GM12872 (cell line): Measurements from ENCODE around the gene ROM1.

Experiments
- CTCF ChIP-seq: IDR thresholded peaks from 3 replicates; pipeline ENCODE4 v1.5.1; 2011; ENCODE audit warnings: low read depth, mild to moderate bottlenecking, low read length, moderate library complexity; ENCODE audit not compliant: insufficient read depth

The ROM1 gene

GRCh38 chr11:62593434-62594044 is 19.5 kb upstream of the ROM1 start:
- TF ChIP-seq CTCF = peak; percentile 76

- no peak for TF ChIP-seq CTCF
Observed at GRCh38 chr11:62595124-62595523, 17.9 kb upstream of the ROM1 start.

GRCh38 chr11:62599069-62599696 is 13.9 kb upstream of the ROM1 start:
- TF ChIP-seq CTCF = no peak

- TF ChIP-seq CTCF = no peak
Observed at GRCh38 chr11:62599901-62600300, 13.2 kb upstream of the ROM1 start.

- no peak for TF ChIP-seq CTCF
Observed at GRCh38 chr11:62600367-62601121, 12.5 kb upstream of the ROM1 start.

GRCh38 chr11:62601122-62601371 is 12.0 kb upstream of the ROM1 start:
- no peak for TF ChIP-seq CTCF

GRCh38 chr11:62601372-62602140 is 11.5 kb upstream of the ROM1 start, which contains the start of gene MTA2:
Gene MTA2 (minus strand): TSS chr11:62601865. CDS start chr11:62601450, 415 bp downstream.
- TF ChIP-seq CTCF = no peak
